ENCODE data around the gene RAB39B.

Gene RAB39B

DNA sequence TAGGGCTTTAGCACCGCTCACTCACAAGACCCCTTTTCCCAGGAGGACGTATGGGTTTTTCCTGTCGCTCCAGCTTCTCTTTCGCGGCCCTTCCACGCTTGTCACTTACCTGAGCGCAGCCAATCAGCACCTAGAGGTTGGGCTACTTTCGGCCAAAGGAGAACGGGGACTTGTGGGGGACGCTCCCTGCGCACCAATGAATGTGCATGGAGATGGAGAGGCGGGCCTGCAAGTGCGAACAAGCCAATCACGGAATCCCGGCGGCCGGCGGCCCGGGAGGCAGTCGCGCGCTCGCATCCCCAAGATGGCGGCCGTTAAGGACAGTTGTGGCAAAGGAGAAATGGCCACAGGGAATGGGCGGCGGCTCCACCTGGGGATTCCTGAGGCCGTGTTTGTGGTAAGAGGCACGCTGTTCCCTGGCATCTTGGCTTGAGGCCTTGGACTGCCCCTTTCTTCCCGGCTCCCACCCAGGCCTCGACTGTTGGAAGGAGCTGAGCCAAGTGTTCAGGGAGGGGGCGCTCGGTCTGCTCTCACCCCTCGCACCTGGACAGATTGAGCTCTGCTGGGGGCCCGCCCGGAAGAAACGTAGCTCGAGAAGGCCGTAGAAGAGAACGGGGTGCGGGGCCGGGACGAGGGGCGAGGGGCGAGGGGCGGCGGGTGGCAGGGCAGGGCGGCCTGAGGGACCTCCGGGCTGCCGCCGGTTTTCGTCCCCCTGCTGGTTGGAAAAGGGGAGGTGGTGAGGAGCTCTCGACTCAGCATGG, 47.9 kb downstream of the RAB39B start, which contains the start of gene VBP1:
TSS of gene VBP1 (plus strand) at position 282 of the 761 bp plus-strand sequence. CDS start at position 305, 23 bp downstream.
- DNase-seq (ENCODE audit: low read depth in 2 of 3, low spot score in 2 of 3): peak; percentile 43 to 68 (median 51)

DNA sequence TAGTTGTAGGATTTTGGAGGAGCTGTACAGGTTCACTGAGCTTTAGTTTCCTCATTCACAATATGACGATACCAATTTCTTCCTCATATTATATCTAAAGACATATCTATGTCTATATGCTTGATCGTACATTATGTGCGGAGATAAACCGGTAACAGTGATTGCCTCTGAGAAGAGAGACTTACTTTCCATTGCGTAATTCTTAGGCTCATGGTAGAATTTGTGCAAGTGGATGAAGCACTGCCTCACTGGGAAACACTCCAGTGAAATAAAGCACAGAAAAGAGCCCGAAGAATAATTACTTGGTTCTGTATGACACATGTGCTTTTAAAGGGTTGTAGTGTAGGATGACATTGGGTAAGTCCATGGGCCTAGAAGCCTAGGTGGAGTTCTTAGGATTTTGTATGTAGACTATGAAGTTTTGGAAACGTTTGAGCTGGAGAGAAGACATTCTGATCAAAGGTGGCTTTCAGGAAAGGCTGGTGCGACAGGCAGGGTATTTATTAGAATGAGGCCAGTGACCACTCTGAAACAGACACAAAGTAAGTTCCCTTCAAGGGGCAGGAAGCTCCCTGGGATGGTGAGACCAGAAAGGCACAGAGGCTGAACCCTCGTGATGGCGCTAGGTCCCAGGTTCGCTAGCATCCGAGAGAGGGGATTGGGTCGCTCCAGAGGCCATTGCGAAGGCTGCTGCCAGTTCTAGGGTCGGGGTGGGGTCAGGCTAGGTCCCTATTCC, 48.7 kb downstream of the RAB39B start:
- DNase-seq (ENCODE audit: low read depth in 2 of 3, low spot score in 2 of 3): peak in 1 of 3 experiments; percentile 6

DNA sequence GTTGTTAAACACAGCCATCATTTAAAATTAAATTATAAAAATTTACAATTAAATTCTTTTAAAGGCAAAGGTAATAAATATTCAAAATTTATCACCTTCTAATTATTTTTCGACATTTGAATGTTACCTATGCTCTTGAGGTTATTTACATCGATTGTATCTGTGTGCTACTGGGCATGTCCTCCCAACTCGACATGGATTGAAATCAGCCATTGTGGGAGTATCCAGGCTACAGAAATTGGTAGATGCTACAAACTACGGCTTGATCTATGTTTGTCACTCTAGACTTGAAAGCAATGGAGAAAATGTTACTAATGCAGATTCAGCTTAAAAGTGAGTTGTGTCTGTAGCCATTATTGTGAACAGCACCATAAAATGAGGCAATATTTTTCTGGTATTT, 50.6 kb downstream of the RAB39B start:
- DNase-seq (ENCODE audit: low read depth in 2 of 3, low spot score in 2 of 3): no peak

DNA sequence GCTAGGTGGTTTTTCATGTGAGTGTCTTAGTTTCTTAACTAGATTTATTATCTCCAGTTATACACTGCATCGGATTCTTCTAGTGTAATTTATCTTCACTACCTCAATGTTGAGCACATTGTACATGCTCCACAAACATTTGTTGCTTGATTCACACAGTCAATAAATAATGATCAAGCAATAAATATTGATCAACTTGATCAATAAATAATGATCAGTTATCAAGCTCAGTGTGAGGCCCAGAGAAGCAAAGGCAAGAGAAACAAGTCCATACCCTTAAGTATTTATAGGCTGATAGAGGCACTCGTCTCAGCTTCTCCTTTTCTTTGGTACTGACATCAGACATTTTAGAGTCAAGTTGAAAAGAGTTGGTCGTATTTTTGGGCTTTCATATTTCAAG, 53.1 kb downstream of the RAB39B start:
- DNase-seq (ENCODE audit: low read depth in 2 of 3, low spot score in 2 of 3): no peak
